HepG2 (cell line): Measurements from ENCODE around the gene WIPF2. TPM values are rescaled to one million over a fixed set of nuclear protein-coding genes. Genes with fewer than 3 reads are reported as not detected.
A peak's percentile ranks its signal among the peaks of the same experiment; 100 is the strongest.

Experiments
- BRCA1 ChIP-seq: sonication (generic); formaldehyde crosslinking; IDR thresholded peaks from 2 replicates; pipeline ENCODE4 v1.4.0; 2020; ENCODE audit warnings: missing genetic modification reagents
- CAMTA2 ChIP-seq: sonication (generic); formaldehyde crosslinking; IDR thresholded peaks from 2 replicates; pipeline ENCODE4 v1.4.0; 2020; ENCODE audit warnings: mild to moderate bottlenecking, missing genetic modification reagents, borderline replicate concordance
- CSRNP2 ChIP-seq: sonication (generic); formaldehyde crosslinking; conservative IDR thresholded peaks from 2 replicates; pipeline ENCODE4 v1.8.0; 2022; ENCODE audit warnings: low read depth, missing genetic modification reagents
- DBP ChIP-seq: sonication (generic); formaldehyde crosslinking; IDR thresholded peaks from 2 replicates; pipeline ENCODE4 v1.4.0; 2020; ENCODE audit warnings: missing genetic modification reagents; ENCODE audit errors: not compliant biosample characterization
- HBP1 ChIP-seq: IDR thresholded peaks from 2 replicates; pipeline ENCODE4 v1.6.1; 2016; ENCODE audit warnings: low read depth, control low read depth
- HOXA3 ChIP-seq: sonication (generic); formaldehyde crosslinking; IDR thresholded peaks from 2 replicates; pipeline ENCODE4 v1.5.0; 2020; ENCODE audit warnings: missing genetic modification reagents
- KLF15 ChIP-seq: sonication (generic); formaldehyde crosslinking; IDR thresholded peaks from 2 replicates; pipeline ENCODE4 v1.8.1; 2023; ENCODE audit warnings: borderline replicate concordance, mild to moderate bottlenecking, inconsistent platforms, missing genetic modification reagents, mixed read lengths
- KLF6 ChIP-seq: IDR thresholded peaks from 2 replicates; pipeline ENCODE4 v1.8.0; 2016; ENCODE audit warnings: missing biosample characterization, missing genetic modification reagents
- MAFG ChIP-seq: sonication (generic); formaldehyde crosslinking; IDR thresholded peaks from 2 replicates; pipeline ENCODE4 v1.5.1; 2020; ENCODE audit warnings: mild to moderate bottlenecking, missing genetic modification reagents
- MBD4 ChIP-seq: IDR thresholded peaks from 2 replicates; pipeline ENCODE4 v1.6.1; 2012; ENCODE audit warnings: low read length, inconsistent platforms, borderline replicate concordance
- MTA1 ChIP-seq: sonication (generic); formaldehyde crosslinking; IDR thresholded peaks from 2 replicates; pipeline ENCODE4 v1.4.0; 2020; ENCODE audit warnings: missing genetic modification reagents, mild to moderate bottlenecking, borderline replicate concordance
- REPIN1 ChIP-seq: sonication (generic); formaldehyde crosslinking; IDR thresholded peaks from 2 replicates; pipeline ENCODE4 v1.8.0; 2022; ENCODE audit warnings: missing genetic modification reagents, low read depth, mild to moderate bottlenecking, borderline replicate concordance
- SP140L ChIP-seq: sonication (generic); formaldehyde crosslinking; IDR thresholded peaks from 2 replicates; pipeline ENCODE4 v1.4.0; 2020; ENCODE audit warnings: missing genetic modification reagents, borderline replicate concordance
- SRY ChIP-seq: sonication (generic); formaldehyde crosslinking; IDR thresholded peaks from 2 replicates; pipeline ENCODE4 v1.8.0; 2022; ENCODE audit warnings: mild to moderate bottlenecking, missing genetic modification reagents
- TAF15 ChIP-seq: fragments of 200-400 bp; formaldehyde crosslinking; IDR thresholded peaks from one replicate; pipeline ENCODE4 v1.6.1; 2018; ENCODE audit warnings: mild to moderate bottlenecking, low read depth, low read length; ENCODE audit not compliant: poor library complexity, severe bottlenecking
- ZBTB25 ChIP-seq: IDR thresholded peaks from 2 replicates; pipeline ENCODE4 v1.6.1; 2018; ENCODE audit warnings: missing genetic modification reagents
- ZNF232 ChIP-seq: sonication (generic); formaldehyde crosslinking; IDR thresholded peaks from 2 replicates; pipeline ENCODE4 v1.4.0; 2020; ENCODE audit warnings: missing genetic modification reagents, borderline replicate concordance
- ZNF280B ChIP-seq: sonication (generic); formaldehyde crosslinking; IDR thresholded peaks from 2 replicates; pipeline ENCODE4 v1.5.0; 2020; ENCODE audit warnings: missing genetic modification reagents, mild to moderate bottlenecking, borderline replicate concordance
- ZNF30 ChIP-seq: sonication (generic); formaldehyde crosslinking; IDR thresholded peaks from 2 replicates; pipeline ENCODE4 v1.5.0; 2020; ENCODE audit warnings: mild to moderate bottlenecking, missing genetic modification reagents
- ZNF326 ChIP-seq: sonication (generic); formaldehyde crosslinking; IDR thresholded peaks from 2 replicates; pipeline ENCODE4 v1.4.0; 2020; ENCODE audit warnings: missing genetic modification reagents, borderline replicate concordance
- ZNF496 ChIP-seq: sonication (generic); formaldehyde crosslinking; IDR thresholded peaks from 2 replicates; pipeline ENCODE4 v1.8.1; 2023; ENCODE audit warnings: mild to moderate bottlenecking, moderate library complexity, missing genetic modification reagents; ENCODE audit not compliant: insufficient replicate concordance
- ZSCAN25 ChIP-seq: sonication (generic); formaldehyde crosslinking; IDR thresholded peaks from 2 replicates; pipeline ENCODE4 v1.8.0; 2022; ENCODE audit warnings: mild to moderate bottlenecking, missing genetic modification reagents
- polyA plus RNA-seq, 8 experiments: library from polyadenylated mRNA; depleted of rRNA in 3 of 8; stranded (reverse) in 7 of 8; unstranded in 1 of 8; fragments of >200 nt; fragmentation: Illumina TruSeq in 4 of 8; extraction: Trizol in 4 of 8; gene quantifications; 2 replicates each; pipeline versions ENCODE4 v1.2.1 to v1.2.3, GENCODE V29; 2011 to 2016; ENCODE audit warnings: low read depth in 4 of 8, missing spikeins in 1 of 8, mixed read lengths in 1 of 8; ENCODE audit not compliant: insufficient read depth in 1 of 8
- total RNA-seq, 5 experiments: library from RNA; depleted of rRNA; stranded (reverse); fragments of >200 nt; fragmentation: Illumina TruSeq; extraction: Trizol; gene quantifications; 2 replicates each; pipeline ENCODE4 v1.2.3, GENCODE V29; 2016; ENCODE audit warnings: low read depth in 1 of 5

WIPF2 gene
- total and polyA plus RNA-seq, 2 of the 13 experiments (the other 11 are each of a cell fraction or from before 2014, with no cell fraction given): 7.2 to 10.8 TPM

GRCh38 chr17:40287494-40288369 lies 68.6 kb downstream of the WIPF2 start, which contains the start of gene CDC6 (continued):
- peak; percentile 43; the same call in 1 of the 2 replicates for TF ChIP-seq ZBTB25
- TF ChIP-seq DBP: no peak
- 0 out of 2 replicates have a peak, but pooled peaks have one; percentile 54 for TF ChIP-seq SP140L
- peak; percentile 93 for TF ChIP-seq HOXA3 (CRISPR knock-in tag)
- TF ChIP-seq ZNF496 (CRISPR knock-in tag): no peak
- 0 out of 2 replicates have a peak, but pooled peaks have one; percentile 53 for TF ChIP-seq ZSCAN25 (CRISPR knock-in tag)
- no peak for TF ChIP-seq ZNF326 (CRISPR knock-in tag)
- peak; percentile 89 for TF ChIP-seq ZNF280B (CRISPR knock-in tag)
- TF ChIP-seq MBD4: no peak
- TF ChIP-seq TAF15: no peak
- TF ChIP-seq MAFG (CRISPR knock-in tag): no peak
- no peak for TF ChIP-seq KLF6 (CRISPR knock-in tag)
- TF ChIP-seq KLF15: no peak; the same call in 1 of the 2 replicates
- TF ChIP-seq MTA1 (CRISPR knock-in tag): peak; percentile 45; the same call in 1 of the 2 replicates
- peak; percentile 83; the same call in 1 of the 2 replicates for TF ChIP-seq SRY (CRISPR knock-in tag)
- TF ChIP-seq CSRNP2 (CRISPR knock-in tag): no peak
- peak; percentile 92 for TF ChIP-seq REPIN1 (CRISPR knock-in tag)
- TF ChIP-seq ZNF30: 0 out of 2 replicates have a peak, but pooled peaks have one; percentile 69
- peak; percentile 13; the same call in 1 of the 2 replicates for TF ChIP-seq ZNF232 (CRISPR knock-in tag)
- TF ChIP-seq CAMTA2 (CRISPR knock-in tag): no peak; the same call in 1 of the 2 replicates
- no peak for TF ChIP-seq BRCA1 (CRISPR knock-in tag)
- peak; percentile 99 for TF ChIP-seq HBP1 (CRISPR knock-in tag)
